Measurements from ENCODE around the gene TICAM2.

GRCh38 chr5:115530426-115530825 is 71.9 kb downstream of the TICAM2 start:
- TF ChIP-seq, protein P1, sequence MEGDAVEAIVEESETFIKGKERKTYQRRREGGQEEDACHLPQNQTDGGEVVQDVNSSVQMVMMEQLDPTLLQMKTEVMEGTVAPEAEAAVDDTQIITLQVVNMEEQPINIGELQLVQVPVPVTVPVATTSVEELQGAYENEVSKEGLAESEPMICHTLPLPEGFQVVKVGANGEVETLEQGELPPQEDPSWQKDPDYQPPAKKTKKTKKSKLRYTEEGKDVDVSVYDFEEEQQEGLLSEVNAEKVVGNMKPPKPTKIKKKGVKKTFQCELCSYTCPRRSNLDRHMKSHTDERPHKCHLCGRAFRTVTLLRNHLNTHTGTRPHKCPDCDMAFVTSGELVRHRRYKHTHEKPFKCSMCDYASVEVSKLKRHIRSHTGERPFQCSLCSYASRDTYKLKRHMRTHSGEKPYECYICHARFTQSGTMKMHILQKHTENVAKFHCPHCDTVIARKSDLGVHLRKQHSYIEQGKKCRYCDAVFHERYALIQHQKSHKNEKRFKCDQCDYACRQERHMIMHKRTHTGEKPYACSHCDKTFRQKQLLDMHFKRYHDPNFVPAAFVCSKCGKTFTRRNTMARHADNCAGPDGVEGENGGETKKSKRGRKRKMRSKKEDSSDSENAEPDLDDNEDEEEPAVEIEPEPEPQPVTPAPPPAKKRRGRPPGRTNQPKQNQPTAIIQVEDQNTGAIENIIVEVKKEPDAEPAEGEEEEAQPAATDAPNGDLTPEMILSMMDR (IDR thresholded peaks at IDR 0.05): no peak
- no peak for TF ChIP-seq EP300 (IDR thresholded peaks at IDR 0.05)
- TF ChIP-seq POLR2A (IDR thresholded peaks at IDR 0.05): no peak

Data from stomach (tissue), 4 donors.